Mesenchymal stem cell (in vitro differentiated cells and primary cell): ENCODE data around the gene KLHL17.

Experiments
- DNase-seq: peaks from one replicate; pipeline ENCODE4 v3.0.0-alpha.2; 2013
- H2AFZ ChIP-seq: one replicate; pipeline ENCODE4 v1.6.1; 2013; ENCODE audit warnings: low read depth, mild to moderate bottlenecking, control low read depth, inconsistent platforms, low read length, moderate library complexity
- H2AK5ac ChIP-seq: 2 replicates; pipeline ENCODE4 v1.6.1; 2013; ENCODE audit warnings: low read length, moderate library complexity, mild to moderate bottlenecking, inconsistent platforms; ENCODE audit not compliant: severe bottlenecking
- H2BK120ac ChIP-seq: one replicate; pipeline ENCODE4 v1.6.1; 2013; ENCODE audit warnings: low read depth, mild to moderate bottlenecking, inconsistent platforms, low read length, moderate library complexity
- H2BK12ac ChIP-seq, 2 experiments: one replicate each; pipeline ENCODE4 v1.6.1; 2013; ENCODE audit warnings: inconsistent platforms in 2 of 2, low read length in 2 of 2, mild to moderate bottlenecking in 2 of 2, moderate library complexity in 2 of 2, control low read depth in 1 of 2
- H2BK15ac ChIP-seq: one replicate; pipeline ENCODE4 v1.6.1; 2013; ENCODE audit warnings: mild to moderate bottlenecking, low read depth, inconsistent platforms; ENCODE audit not compliant: poor library complexity, severe bottlenecking
- H2BK5ac ChIP-seq: 2 replicates; pipeline ENCODE4 v1.6.1; 2013; ENCODE audit warnings: low read depth, mild to moderate bottlenecking, low read length, control low read depth, inconsistent platforms; ENCODE audit not compliant: poor library complexity, severe bottlenecking
- H3K14ac ChIP-seq, 2 experiments: one replicate each; pipeline ENCODE4 v1.6.1; 2013; ENCODE audit warnings: inconsistent platforms in 2 of 2, low read length in 2 of 2, control low read depth in 1 of 2, mild to moderate bottlenecking in 1 of 2, moderate library complexity in 1 of 2
- H3K18ac ChIP-seq, 2 experiments: one replicate each; pipeline ENCODE4 v1.6.1; 2013; ENCODE audit warnings: inconsistent platforms in 2 of 2, low read length in 2 of 2, control low read depth in 1 of 2, low read depth in 1 of 2, mild to moderate bottlenecking in 1 of 2
- H3K23ac ChIP-seq, 2 experiments: one replicate each; pipeline ENCODE4 v1.6.1; 2013; ENCODE audit warnings: inconsistent platforms in 2 of 2, low read length in 2 of 2, mild to moderate bottlenecking in 2 of 2, moderate library complexity in 2 of 2, control low read depth in 1 of 2
- H3K27ac ChIP-seq: 2 replicates; pipeline ENCODE4 v1.5.1; 2013; ENCODE audit warnings: mild to moderate bottlenecking, moderate library complexity, low read length, control low read depth, inconsistent platforms; ENCODE audit not compliant: poor library complexity, severe bottlenecking
- H3K27me3 ChIP-seq, 2 experiments: 2 replicates each; pipeline versions ENCODE4 v1.6.1 to v1.7.0; 2013; ENCODE audit warnings: low read length in 2 of 2, mild to moderate bottlenecking in 2 of 2, moderate library complexity in 2 of 2, control low read depth in 1 of 2, inconsistent platforms in 1 of 2; ENCODE audit not compliant: control insufficient read depth in 1 of 2, insufficient read depth in 1 of 2
- H3K36me3 ChIP-seq, 2 experiments: 2 replicates each; pipeline versions ENCODE4 v1.6.1 to v1.7.0; 2013; ENCODE audit warnings: low read length in 2 of 2, control low read depth in 1 of 2, inconsistent platforms in 1 of 2, low read depth in 1 of 2, mild to moderate bottlenecking in 1 of 2; ENCODE audit not compliant: insufficient read depth in 2 of 2, control insufficient read depth in 1 of 2
- H3K4ac ChIP-seq, 2 experiments: one replicate each; pipeline ENCODE4 v1.6.1; 2013; ENCODE audit warnings: inconsistent platforms in 2 of 2, low read length in 2 of 2, mild to moderate bottlenecking in 2 of 2, moderate library complexity in 2 of 2, control low read depth in 1 of 2, low read depth in 1 of 2
- H3K4me1 ChIP-seq: 2 replicates; pipeline ENCODE4 v1.6.1; 2013; ENCODE audit warnings: low read depth, low read length, control low read depth; ENCODE audit not compliant: control insufficient read depth, insufficient read depth
- H3K4me2 ChIP-seq: 2 replicates; pipeline ENCODE4 v1.6.1; 2013; ENCODE audit warnings: low read length, mild to moderate bottlenecking, inconsistent platforms; ENCODE audit not compliant: poor library complexity, severe bottlenecking
- H3K4me3 ChIP-seq, 2 experiments: 2 replicates each; pipeline versions ENCODE4 v1.5.1 to v1.7.0; 2013; ENCODE audit warnings: low read length in 2 of 2, mild to moderate bottlenecking in 2 of 2, control low read depth in 1 of 2, low read depth in 1 of 2; ENCODE audit not compliant: insufficient read depth in 1 of 2
- H3K79me1 ChIP-seq: replicated peaks from 2 replicates; pipeline ENCODE4 v1.6.1; 2013; ENCODE audit warnings: mild to moderate bottlenecking, control low read depth, low read length, inconsistent platforms; ENCODE audit not compliant: poor library complexity, severe bottlenecking
- H3K9ac ChIP-seq: 2 replicates; pipeline ENCODE4 v1.7.0; 2013; ENCODE audit warnings: mild to moderate bottlenecking, low read length, moderate library complexity
- H3K9me3 ChIP-seq: 2 replicates; pipeline ENCODE4 v1.7.0; 2013; ENCODE audit warnings: mild to moderate bottlenecking, low read length; ENCODE audit not compliant: control insufficient read depth
- H4K8ac ChIP-seq: one replicate; pipeline ENCODE4 v1.6.1; 2013; ENCODE audit warnings: inconsistent platforms, mild to moderate bottlenecking, low read length, moderate library complexity
- H4K91ac ChIP-seq: one replicate; pipeline ENCODE4 v1.6.1; 2013; ENCODE audit warnings: mild to moderate bottlenecking, low read length, inconsistent platforms
- WGBS: methylation state at CpG from one replicate; pipeline ENCODE4 v1.1.7; 2013; ENCODE audit warnings: mixed read lengths; 5-methylcytosine and 5-hydroxymethylcytosine counted together

KLHL17 gene

GRCh38 chr1:915295-916172 is 44.9 kb upstream of the KLHL17 start:
- H3K14ac ChIP-seq: no peak overlapping the region
- no peak overlapping the region for H3K27ac ChIP-seq
- no peaks in the 10 kb centered on the region for H3K36me3 ChIP-seq
- no peak overlapping the region for H2BK5ac ChIP-seq
- no peaks in the 10 kb centered on the region for H3K9me3 ChIP-seq
- WGBS: 82% methylated on average over 24 of the region's 28 CpGs
- DNase-seq: no peak
- H3K18ac ChIP-seq: no peak overlapping the region
- H3K4me1 ChIP-seq: peaks cover 32% of the 10 kb centered on the region
- H2BK12ac ChIP-seq: no peak overlapping the region
- no peak overlapping the region for H4K8ac ChIP-seq
- no peak overlapping the region for H3K4ac ChIP-seq
- H2BK15ac ChIP-seq: peak overlapping the region; percentile 3
- H3K79me1 ChIP-seq: no peaks in the 10 kb centered on the region
- H4K91ac ChIP-seq: no peak overlapping the region
- no peak overlapping the region for H2AFZ ChIP-seq
- H3K23ac ChIP-seq: no peak overlapping the region
- H3K9ac ChIP-seq: no peak overlapping the region
- peaks cover 61 to 96% of the 10 kb centered on the region in 2 experiments for H3K27me3 ChIP-seq
- H2AK5ac ChIP-seq: no peak overlapping the region
- H3K4me2 ChIP-seq: no peak overlapping the region
- H2BK120ac ChIP-seq: no peak overlapping the region
- H3K4me3 ChIP-seq: no peak overlapping the region

- no peak overlapping the region for H3K4me2 ChIP-seq
- no peak overlapping the region for H2BK12ac ChIP-seq
- no peak overlapping the region for H3K4ac ChIP-seq
- H3K27ac ChIP-seq: no peak overlapping the region
- peaks cover 32% of the 10 kb centered on the region for H3K4me1 ChIP-seq
- no peak overlapping the region for H2AFZ ChIP-seq
- no peaks in the 10 kb centered on the region for H3K9me3 ChIP-seq
- 68% methylated on average over 31 of the region's 31 CpGs for WGBS
- no peak overlapping the region for H3K4me3 ChIP-seq
- H3K36me3 ChIP-seq: no peaks in the 10 kb centered on the region
- DNase-seq: no peak
- H4K91ac ChIP-seq: no peak overlapping the region
- peaks cover 63 to 96% of the 10 kb centered on the region in 2 experiments for H3K27me3 ChIP-seq
- no peak overlapping the region for H4K8ac ChIP-seq
- no peak overlapping the region for H2BK120ac ChIP-seq
- H3K23ac ChIP-seq: no peak overlapping the region
- H3K18ac ChIP-seq: no peak overlapping the region
- no peaks in the 10 kb centered on the region for H3K79me1 ChIP-seq
- no peak overlapping the region for H3K9ac ChIP-seq
- H2AK5ac ChIP-seq: no peak overlapping the region
- peak overlapping the region; percentile 3 for H2BK15ac ChIP-seq
- H2BK5ac ChIP-seq: no peak overlapping the region
- no peak overlapping the region for H3K14ac ChIP-seq
These were observed 44.0 kb upstream of the KLHL17 start for GRCh38 chr1:916173-917075.

GRCh38 chr1:917076-917459 is 43.3 kb upstream of the KLHL17 start:
- H3K27ac ChIP-seq: no peak overlapping the region
- H3K4me1 ChIP-seq: peaks cover 31% of the 10 kb centered on the region
- no peak overlapping the region for H2AFZ ChIP-seq
- no peak overlapping the region for H3K4me3 ChIP-seq
- WGBS: 58% methylated on average over 7 of the region's 7 CpGs
- H3K4ac ChIP-seq: no peak overlapping the region
- peak overlapping the region; percentile 1 for H2BK15ac ChIP-seq
- no peak overlapping the region for H3K23ac ChIP-seq
- H4K8ac ChIP-seq: no peak overlapping the region
- peaks cover 70 to 96% of the 10 kb centered on the region in 2 experiments for H3K27me3 ChIP-seq
- H2BK5ac ChIP-seq: no peak overlapping the region
- no peaks in the 10 kb centered on the region for H3K9me3 ChIP-seq
- H3K79me1 ChIP-seq: no peaks in the 10 kb centered on the region
- no peak overlapping the region for H4K91ac ChIP-seq
- DNase-seq: no peak
- no peaks in the 10 kb centered on the region for H3K36me3 ChIP-seq
- H2AK5ac ChIP-seq: no peak overlapping the region
- H3K4me2 ChIP-seq: no peak overlapping the region
- H2BK12ac ChIP-seq: no peak overlapping the region
- no peak overlapping the region for H2BK120ac ChIP-seq
- H3K9ac ChIP-seq: no peak overlapping the region
- no peak overlapping the region for H3K18ac ChIP-seq
- H3K14ac ChIP-seq: no peak overlapping the region
